Choroid plexus epithelial cell (primary cell): ENCODE measurements around the gene LYPD1.

ENCODE experiments used
- DNase-seq: peaks from one replicate; pipeline ENCODE4 v3.0.0-alpha.2; 2010; ENCODE audit warnings: low read depth
- H3K4me3 ChIP-seq: 2 replicates; pipeline ENCODE4 v1.5.1; 2011; ENCODE audit warnings: low read depth, mild to moderate bottlenecking, control low read depth, low read length, moderate library complexity
- TF ChIP-seq, protein P1 (sequence below): conservative IDR thresholded peaks from 2 replicates; pipeline ENCODE4 v1.5.1; 2011; ENCODE audit warnings: low read depth, mild to moderate bottlenecking, control low read depth, inconsistent platforms, low read length, moderate library complexity

Gene LYPD1

DNA sequence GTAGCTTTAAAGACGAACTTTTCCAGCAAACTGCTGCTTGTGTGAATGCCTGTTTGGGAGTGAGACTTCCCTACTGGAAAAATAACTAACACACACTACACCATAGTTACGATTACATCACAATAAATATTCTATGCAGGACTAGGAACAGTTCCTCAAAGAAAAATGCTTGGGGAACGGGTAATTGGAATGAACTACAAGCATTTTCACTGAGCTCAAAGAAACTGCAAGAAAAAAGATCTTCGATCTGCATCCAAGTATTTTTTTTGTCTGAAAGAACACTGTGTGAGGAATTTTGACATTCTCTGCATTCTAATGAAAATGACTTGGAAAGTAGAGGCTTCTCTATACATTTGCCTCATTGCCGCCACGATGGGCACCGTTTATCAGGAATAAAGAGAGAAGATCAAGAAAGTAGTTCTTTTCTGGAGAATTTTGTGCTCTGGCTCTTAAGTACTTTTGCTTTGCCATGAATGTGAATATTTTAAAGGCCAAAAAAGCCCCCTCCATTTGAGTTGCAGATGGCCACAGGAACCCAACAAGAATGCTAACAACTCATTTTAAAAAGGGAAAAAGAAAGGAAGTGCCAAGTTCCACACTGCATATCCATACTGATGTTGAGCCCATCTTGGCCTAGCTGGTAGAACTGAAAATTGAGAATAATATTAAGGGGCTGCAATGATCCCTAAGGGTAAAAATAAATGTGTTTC, 13.6 kb downstream of the LYPD1 start:
- no peak for DNase-seq
- no peak overlapping the region for H3K4me3 ChIP-seq
- TF ChIP-seq, protein P1, sequence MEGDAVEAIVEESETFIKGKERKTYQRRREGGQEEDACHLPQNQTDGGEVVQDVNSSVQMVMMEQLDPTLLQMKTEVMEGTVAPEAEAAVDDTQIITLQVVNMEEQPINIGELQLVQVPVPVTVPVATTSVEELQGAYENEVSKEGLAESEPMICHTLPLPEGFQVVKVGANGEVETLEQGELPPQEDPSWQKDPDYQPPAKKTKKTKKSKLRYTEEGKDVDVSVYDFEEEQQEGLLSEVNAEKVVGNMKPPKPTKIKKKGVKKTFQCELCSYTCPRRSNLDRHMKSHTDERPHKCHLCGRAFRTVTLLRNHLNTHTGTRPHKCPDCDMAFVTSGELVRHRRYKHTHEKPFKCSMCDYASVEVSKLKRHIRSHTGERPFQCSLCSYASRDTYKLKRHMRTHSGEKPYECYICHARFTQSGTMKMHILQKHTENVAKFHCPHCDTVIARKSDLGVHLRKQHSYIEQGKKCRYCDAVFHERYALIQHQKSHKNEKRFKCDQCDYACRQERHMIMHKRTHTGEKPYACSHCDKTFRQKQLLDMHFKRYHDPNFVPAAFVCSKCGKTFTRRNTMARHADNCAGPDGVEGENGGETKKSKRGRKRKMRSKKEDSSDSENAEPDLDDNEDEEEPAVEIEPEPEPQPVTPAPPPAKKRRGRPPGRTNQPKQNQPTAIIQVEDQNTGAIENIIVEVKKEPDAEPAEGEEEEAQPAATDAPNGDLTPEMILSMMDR: no peak

- H3K4me3 ChIP-seq: no peak overlapping the region
- DNase-seq: no peak
- TF ChIP-seq, protein P1: no peak
Measured at GRCh38 chr2:132654968-132655367, 15.0 kb downstream of the LYPD1 start.

DNA sequence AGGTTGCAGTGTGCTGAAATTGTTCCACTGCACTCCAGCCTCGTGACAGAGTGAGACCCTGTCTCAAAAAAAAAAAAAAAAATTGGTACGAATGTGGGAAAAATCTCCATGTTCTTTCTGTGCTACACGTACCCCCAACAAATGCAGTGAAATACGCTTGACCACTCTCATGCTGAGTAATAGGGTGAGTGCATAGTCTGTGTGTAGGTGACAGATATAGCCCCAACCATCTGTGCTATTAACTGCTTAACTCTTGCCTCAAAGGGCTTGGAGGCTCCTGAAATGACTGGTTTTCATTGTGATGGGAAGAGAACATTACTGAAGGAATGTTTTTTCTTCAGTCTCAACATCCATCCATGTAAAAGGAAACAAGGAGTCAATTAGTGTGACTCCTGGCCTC, 15.7 kb downstream of the LYPD1 start:
- TF ChIP-seq, protein P1: no peak
- DNase-seq: no peak
- H3K4me3 ChIP-seq: no peak overlapping the region

DNA sequence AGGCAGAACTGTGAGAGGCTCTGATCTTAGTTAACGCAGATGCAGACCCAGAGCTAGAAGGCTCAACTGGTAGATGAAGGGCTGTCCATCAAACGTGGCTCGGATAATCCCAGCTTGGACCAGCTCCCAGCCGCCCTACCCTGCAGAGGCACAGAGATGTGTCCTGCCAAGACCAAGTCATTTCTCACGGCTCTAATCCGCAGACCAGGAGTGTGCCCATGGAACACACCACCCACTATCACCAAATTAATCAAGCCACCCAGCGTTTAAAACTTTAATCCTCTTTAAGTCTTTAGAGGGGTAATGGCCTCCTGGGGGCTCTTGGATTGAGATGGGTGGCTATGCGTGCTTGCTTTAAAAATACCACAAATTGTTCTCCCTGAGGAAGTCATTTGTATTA, 17.5 kb downstream of the LYPD1 start:
- no peak overlapping the region for H3K4me3 ChIP-seq
- no peak for DNase-seq
- TF ChIP-seq, protein P1: no peak

DNA sequence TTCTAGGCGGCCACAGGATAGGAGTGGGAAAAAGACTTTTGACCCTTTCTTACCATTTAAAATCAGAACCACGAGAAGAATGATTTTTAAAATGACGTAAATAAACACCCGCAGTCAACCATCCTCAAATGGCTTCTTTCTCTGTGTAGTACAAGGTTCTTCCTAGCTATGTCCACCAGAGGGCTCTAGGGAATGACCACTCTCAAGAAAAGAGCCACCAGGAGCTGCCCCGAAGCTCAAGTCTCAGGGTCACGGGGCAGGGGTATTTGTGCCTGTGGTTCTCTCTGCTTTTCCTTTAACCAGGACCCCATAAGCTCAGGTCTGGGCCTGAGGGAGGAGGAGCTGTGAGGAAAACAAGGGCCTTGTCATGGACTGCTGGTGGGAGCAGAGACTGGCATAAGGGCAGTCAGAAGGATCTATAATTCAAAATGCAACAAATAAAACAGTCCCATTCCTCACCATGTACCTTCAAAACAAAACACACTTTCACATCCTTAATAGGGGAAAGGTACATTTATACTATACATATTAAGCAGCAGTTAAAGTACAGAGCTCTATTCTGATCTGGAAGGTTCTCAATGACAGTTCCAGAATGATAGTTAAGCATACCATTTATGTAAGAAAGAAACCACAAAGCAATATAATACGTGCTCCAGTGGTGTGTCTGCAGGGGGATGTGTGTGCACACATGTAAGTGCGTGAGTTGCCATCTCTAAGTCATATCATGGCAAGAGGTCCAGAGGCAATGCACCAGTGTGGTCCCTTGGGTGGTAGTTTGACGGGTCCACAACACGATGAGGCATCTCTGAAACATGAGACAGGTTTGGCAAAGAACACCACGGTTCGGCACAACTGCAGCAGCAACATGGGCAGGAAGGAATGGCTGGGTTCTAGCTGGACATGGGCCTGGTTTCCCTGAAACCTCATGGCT, 18.6 kb downstream of the LYPD1 start:
- TF ChIP-seq, protein P1: peak; percentile 87
- H3K4me3 ChIP-seq: no peak overlapping the region
- peak; percentile 79 for DNase-seq

- H3K4me3 ChIP-seq: no peak overlapping the region
- TF ChIP-seq, protein P1: no peak
- no peak for DNase-seq
Measured at GRCh38 chr2:132646540-132647108, 23.4 kb downstream of the LYPD1 start.
